ENCODE measurements around the gene CBLB. TPM values are rescaled to one million over a fixed set of nuclear protein-coding genes. Genes with fewer than 3 reads are reported as not detected.

The CBLB gene
- total RNA-seq, 1 experiment from 2014 or later = 23.9 TPM

GRCh38 chr3:105844704-105845103, 24.1 kb downstream of the CBLB start:
- Histone ChIP-seq H2AFZ (ENCODE audit: low read length) (no peak overlapping the region), H3K9me2 (replicated peaks; ENCODE audit: low read length) (no peaks in the 10 kb centered on the region), H3K36me3 (ENCODE audit: low read depth, low read length) (no peaks in the 10 kb centered on the region), H4K20me1 (ENCODE audit: low read length) (no peaks in the 10 kb centered on the region), H3K27me3 (ENCODE audit: low read length) (no peaks in the 10 kb centered on the region), H3K9ac (ENCODE audit: low read length) (no peak overlapping the region), H3F3A (ENCODE audit: low read length, unreplicated experiment) (no peaks in the 10 kb centered on the region), H3K27ac (ENCODE audit: low read length) (no peak overlapping the region), H3K4me2 (ENCODE audit: low read length) (no peak overlapping the region), H3K9me3 (ENCODE audit: low read length) (no peaks in the 10 kb centered on the region), H3K4me3 (ENCODE audit: low read length) (no peak overlapping the region), H3K4me1 (ENCODE audit: insufficient read depth, low read length) (no peaks in the 10 kb centered on the region), H3K79me2 (ENCODE audit: low read length) (no peaks in the 10 kb centered on the region)
- CTCF ChIA-PET = no interaction called here
- POLR2A ChIA-PET (ENCODE audit: unreplicated experiment) = no interaction called here
- TF ChIP-seq CTCF (conservative IDR thresholded peaks at IDR 0.05; ENCODE audit: low read depth, low read length) = no peak
- DNase-seq (no peak), ATAC-seq (no peak)
- intact Hi-C loops (cut with micrococcal nuclease) = no loop called here
- BruUV-seq (replicated peaks) = no TSS peak

- Histone ChIP-seq H3K4me3 (ENCODE audit: low read length) (no peak overlapping the region), H3K36me3 (ENCODE audit: low read depth, low read length) (no peaks in the 10 kb centered on the region), H3K9me2 (replicated peaks; ENCODE audit: low read length) (no peaks in the 10 kb centered on the region), H2AFZ (ENCODE audit: low read length) (no peak overlapping the region), H3K9ac (ENCODE audit: low read length) (no peak overlapping the region), H3K27ac (ENCODE audit: low read length) (no peak overlapping the region), H4K20me1 (ENCODE audit: low read length) (no peaks in the 10 kb centered on the region), H3K9me3 (ENCODE audit: low read length) (no peaks in the 10 kb centered on the region), H3K4me1 (ENCODE audit: insufficient read depth, low read length) (no peaks in the 10 kb centered on the region), H3K4me2 (ENCODE audit: low read length) (no peak overlapping the region), H3F3A (ENCODE audit: low read length, unreplicated experiment) (no peaks in the 10 kb centered on the region), H3K27me3 (ENCODE audit: low read length) (no peaks in the 10 kb centered on the region), H3K79me2 (ENCODE audit: low read length) (no peaks in the 10 kb centered on the region)
- DNase-seq = no peak
- no peak for ATAC-seq
- no peak for TF ChIP-seq EZH2 (IDR thresholded peaks at IDR 0.05; ENCODE audit: low read length, unreplicated experiment)
- no peak for TF ChIP-seq CTCF (conservative IDR thresholded peaks at IDR 0.05; ENCODE audit: low read depth, low read length)
- TF ChIP-seq EZH2phosphoT487 (IDR thresholded peaks at IDR 0.05; ENCODE audit: borderline replicate concordance, low read length) = no peak
- BruUV-seq (replicated peaks) = no TSS peak
- POLR2A ChIA-PET (ENCODE audit: unreplicated experiment) = no interaction called here
- CTCF ChIA-PET = no interaction called here
- intact Hi-C loops (cut with micrococcal nuclease) = no loop called here
Measured at GRCh38 chr3:105843994-105844393, 24.8 kb downstream of the CBLB start.

- DNase-seq = no peak
- ATAC-seq = no peak
- POLR2A ChIA-PET (ENCODE audit: unreplicated experiment) = no interaction called here
Measured at GRCh38 chr3:105842943-105843342, 25.9 kb downstream of the CBLB start.

More at GRCh38 chr3:105842943-105843342, 25.9 kb downstream of the CBLB start:
- Histone ChIP-seq H3K27ac (ENCODE audit: low read length) (no peak overlapping the region), H3K27me3 (ENCODE audit: low read length) (no peaks in the 10 kb centered on the region), H2AFZ (ENCODE audit: low read length) (no peak overlapping the region), H4K20me1 (ENCODE audit: low read length) (no peaks in the 10 kb centered on the region), H3K9me2 (replicated peaks; ENCODE audit: low read length) (no peaks in the 10 kb centered on the region), H3K36me3 (ENCODE audit: low read depth, low read length) (no peaks in the 10 kb centered on the region), H3K4me1 (ENCODE audit: insufficient read depth, low read length) (no peaks in the 10 kb centered on the region), H3K79me2 (ENCODE audit: low read length) (no peaks in the 10 kb centered on the region), H3K4me3 (ENCODE audit: low read length) (no peak overlapping the region), H3F3A (ENCODE audit: low read length, unreplicated experiment) (no peaks in the 10 kb centered on the region), H3K4me2 (ENCODE audit: low read length) (no peak overlapping the region), H3K9ac (ENCODE audit: low read length) (no peak overlapping the region), H3K9me3 (ENCODE audit: low read length) (no peaks in the 10 kb centered on the region)
- no TSS peak for BruUV-seq (replicated peaks)
- intact Hi-C loops (cut with micrococcal nuclease) = no loop called here
- CTCF ChIA-PET = interaction anchor here (0.6 kb wide), 1 partner anchor 728 kb away, joined by 4 read pairs; no protein-coding TSS in a partner anchor
- TF ChIP-seq EZH2 (IDR thresholded peaks at IDR 0.05; ENCODE audit: low read length, unreplicated experiment) = no peak
- no peak for TF ChIP-seq EZH2phosphoT487 (IDR thresholded peaks at IDR 0.05; ENCODE audit: borderline replicate concordance, low read length)
- TF ChIP-seq CTCF (conservative IDR thresholded peaks at IDR 0.05; ENCODE audit: low read depth, low read length) = no peak

Data from PC-3 (cell line).